Measurements from ENCODE around the gene CD80.

Gene CD80

GRCh38 chr3:119507404-119507803 is 52.0 kb downstream of the CD80 start:
- TF ChIP-seq RAD21 (IDR thresholded peaks at IDR 0.05; ENCODE audit: low read depth) (no peak), TEAD4 (IDR thresholded peaks at IDR 0.05) (no peak), CREB1 (IDR thresholded peaks at IDR 0.05; ENCODE audit: low read depth) (no peak), ZBTB7A (IDR thresholded peaks at IDR 0.05; ENCODE audit: low read depth) (no peak), CEBPB (IDR thresholded peaks at IDR 0.05) (no peak), YY1 (IDR thresholded peaks at IDR 0.05; ENCODE audit: low read depth) (no peak), NFIC (IDR thresholded peaks at IDR 0.05) (no peak), EGR1 (IDR thresholded peaks at IDR 0.05) (no peak), REST (IDR thresholded peaks at IDR 0.05; ENCODE audit: low read depth) (no peak), TAF1 (IDR thresholded peaks at IDR 0.05; ENCODE audit: low read depth) (no peak), USF1 (IDR thresholded peaks at IDR 0.05) (no peak), FOXM1 (IDR thresholded peaks at IDR 0.05; ENCODE audit: borderline replicate concordance, low read depth) (no peak), MAX (IDR thresholded peaks at IDR 0.05) (no peak), EP300 (IDR thresholded peaks at IDR 0.05; ENCODE audit: borderline replicate concordance) (no peak), TCF12 (IDR thresholded peaks at IDR 0.05; ENCODE audit: low read depth) (no peak)

GRCh38 chr3:119506631-119507030 is 52.8 kb downstream of the CD80 start:
- no peak for TF ChIP-seq TCF12 (IDR thresholded peaks at IDR 0.05; ENCODE audit: low read depth)
- TF ChIP-seq MAX (IDR thresholded peaks at IDR 0.05) = no peak
- no peak for TF ChIP-seq EGR1 (IDR thresholded peaks at IDR 0.05)

GRCh38 chr3:119500901-119501300 is 58.5 kb downstream of the CD80 start:
- no peak for TF ChIP-seq REST (IDR thresholded peaks at IDR 0.05; ENCODE audit: low read depth)
- no peak for TF ChIP-seq EGR1 (IDR thresholded peaks at IDR 0.05)
- TF ChIP-seq TCF12 (IDR thresholded peaks at IDR 0.05; ENCODE audit: low read depth) = no peak
- TF ChIP-seq FOXM1 (IDR thresholded peaks at IDR 0.05; ENCODE audit: borderline replicate concordance, low read depth) = no peak
- TF ChIP-seq CREB1 (IDR thresholded peaks at IDR 0.05; ENCODE audit: low read depth) = no peak
- no peak for TF ChIP-seq EP300 (IDR thresholded peaks at IDR 0.05; ENCODE audit: borderline replicate concordance)
- no peak for TF ChIP-seq YY1 (IDR thresholded peaks at IDR 0.05; ENCODE audit: low read depth)
- TF ChIP-seq CEBPB (IDR thresholded peaks at IDR 0.05) = no peak
- TF ChIP-seq TAF1 (IDR thresholded peaks at IDR 0.05; ENCODE audit: low read depth) = no peak
- TF ChIP-seq MAX (IDR thresholded peaks at IDR 0.05) = no peak
- TF ChIP-seq RAD21 (IDR thresholded peaks at IDR 0.05; ENCODE audit: low read depth) = no peak
- no peak for TF ChIP-seq TEAD4 (IDR thresholded peaks at IDR 0.05)
- no peak for TF ChIP-seq USF1 (IDR thresholded peaks at IDR 0.05)
- no peak for TF ChIP-seq ZBTB7A (IDR thresholded peaks at IDR 0.05; ENCODE audit: low read depth)
- no peak for TF ChIP-seq NFIC (IDR thresholded peaks at IDR 0.05)

- TF ChIP-seq NFIC (IDR thresholded peaks at IDR 0.05) (no peak), MAX (IDR thresholded peaks at IDR 0.05) (no peak), TCF12 (IDR thresholded peaks at IDR 0.05; ENCODE audit: low read depth) (no peak), RAD21 (IDR thresholded peaks at IDR 0.05; ENCODE audit: low read depth) (no peak), YY1 (IDR thresholded peaks at IDR 0.05; ENCODE audit: low read depth) (no peak), TAF1 (IDR thresholded peaks at IDR 0.05; ENCODE audit: low read depth) (no peak), USF1 (IDR thresholded peaks at IDR 0.05) (no peak), CREB1 (IDR thresholded peaks at IDR 0.05; ENCODE audit: low read depth) (no peak), REST (IDR thresholded peaks at IDR 0.05; ENCODE audit: low read depth) (no peak), TEAD4 (IDR thresholded peaks at IDR 0.05) (no peak), FOXM1 (IDR thresholded peaks at IDR 0.05; ENCODE audit: borderline replicate concordance, low read depth) (no peak), EP300 (IDR thresholded peaks at IDR 0.05; ENCODE audit: borderline replicate concordance) (no peak), EGR1 (IDR thresholded peaks at IDR 0.05) (no peak)
Observed at GRCh38 chr3:119500265-119500664, 59.1 kb downstream of the CD80 start.

All from Ishikawa (cell line).